ENCODE results near the gene MAD1L1. TPM values are rescaled to one million over a fixed set of nuclear protein-coding genes. Genes with fewer than 3 reads are reported as not detected.

MAD1L1 gene
- total RNA-seq, 4 donors from 2014 or later: 21.0 to 49.7 (median 29.8) TPM

DNA sequence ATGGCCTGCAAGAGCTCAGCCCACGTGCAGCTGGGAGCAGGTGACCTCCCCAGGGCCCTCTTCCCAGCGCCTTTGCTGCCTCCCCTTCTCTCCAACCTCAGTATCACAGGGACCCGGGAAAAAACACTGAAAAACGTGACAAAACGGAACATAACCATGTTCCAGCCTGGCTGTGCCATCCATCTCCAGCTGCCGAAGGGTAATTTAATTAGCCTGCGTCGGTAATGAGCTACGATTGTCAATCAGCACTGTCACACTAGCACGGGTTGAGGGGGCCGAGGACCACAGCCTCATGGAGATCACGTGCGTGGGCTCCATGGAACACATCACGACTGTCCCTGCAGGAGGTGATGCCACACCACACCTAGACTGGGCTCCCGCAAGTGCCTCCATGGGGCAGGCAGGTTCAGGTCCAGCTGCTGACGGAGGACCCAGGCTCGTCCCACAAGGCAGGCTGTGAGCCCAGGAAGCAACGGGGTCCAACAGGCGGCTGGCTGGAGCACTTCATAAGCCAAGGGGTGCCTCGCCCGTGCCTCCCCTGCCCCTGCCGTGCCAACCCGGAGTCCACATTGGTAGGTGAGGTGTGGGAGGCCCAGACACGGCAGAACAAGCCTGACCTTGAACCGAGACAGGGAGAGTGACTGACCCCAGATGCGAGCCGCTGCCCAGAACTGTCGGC lies 363.2 kb downstream of the MAD1L1 start:
- no peak for TF ChIP-seq CTCF (IDR thresholded peaks at IDR 0.05; ENCODE audit: low read depth)

GRCh38 chr7:1868516-1869165 lies 364.1 kb downstream of the MAD1L1 start:
- no peak for TF ChIP-seq CTCF (IDR thresholded peaks at IDR 0.05; ENCODE audit: low read depth)

DNA sequence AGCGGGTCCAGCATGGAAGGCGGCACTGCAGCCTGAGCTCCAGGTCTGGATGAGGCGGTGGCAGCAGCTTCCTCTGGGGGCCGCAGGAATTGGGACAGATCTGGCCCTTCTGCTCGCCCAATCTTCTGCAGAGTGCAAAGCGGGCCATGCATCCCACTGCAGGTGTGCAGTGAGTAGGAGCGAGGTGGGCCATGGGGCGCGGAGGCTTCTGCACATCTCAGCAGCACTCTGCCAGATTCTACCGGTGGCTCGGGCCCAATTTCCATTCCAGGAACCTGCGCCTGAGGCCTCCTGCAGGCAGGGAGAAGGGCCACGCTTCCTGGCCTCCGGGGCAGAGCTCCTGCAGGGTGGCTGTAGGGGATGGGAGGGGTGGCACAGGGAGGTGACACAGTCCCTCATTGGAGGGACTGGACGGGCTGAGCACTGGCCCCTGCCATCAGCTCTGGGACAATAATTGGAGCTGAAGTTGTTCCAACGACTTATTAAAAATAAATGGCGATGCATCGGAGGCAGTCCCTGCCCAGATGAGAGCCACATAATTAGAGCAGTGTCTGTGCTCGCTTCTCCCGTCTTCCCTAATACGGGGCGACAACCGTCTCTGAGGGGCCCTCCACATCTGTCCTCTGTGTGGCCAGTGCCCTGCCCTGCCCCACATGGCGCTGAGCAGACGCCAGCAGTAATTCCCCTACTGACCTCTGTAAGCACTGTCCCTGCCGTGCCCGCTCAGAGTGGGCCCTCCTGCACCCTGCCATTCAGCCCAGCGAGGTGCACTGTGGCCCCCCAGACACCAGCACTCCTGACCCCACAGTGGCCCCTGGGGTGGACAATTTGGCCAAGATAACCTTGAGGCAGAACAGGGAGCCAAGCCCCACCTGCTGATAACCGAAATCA lies 365.1 kb downstream of the MAD1L1 start:
- TF ChIP-seq CTCF (IDR thresholded peaks at IDR 0.05; ENCODE audit: low read depth): no peak

- no peak for TF ChIP-seq CTCF (IDR thresholded peaks at IDR 0.05; ENCODE audit: low read depth)
These were observed 366.1 kb downstream of the MAD1L1 start for GRCh38 chr7:1866601-1867000.

- TF ChIP-seq CTCF (IDR thresholded peaks at IDR 0.05; ENCODE audit: low read depth): no peak
These were observed 367.0 kb downstream of the MAD1L1 start for GRCh38 chr7:1865571-1866255.

DNA sequence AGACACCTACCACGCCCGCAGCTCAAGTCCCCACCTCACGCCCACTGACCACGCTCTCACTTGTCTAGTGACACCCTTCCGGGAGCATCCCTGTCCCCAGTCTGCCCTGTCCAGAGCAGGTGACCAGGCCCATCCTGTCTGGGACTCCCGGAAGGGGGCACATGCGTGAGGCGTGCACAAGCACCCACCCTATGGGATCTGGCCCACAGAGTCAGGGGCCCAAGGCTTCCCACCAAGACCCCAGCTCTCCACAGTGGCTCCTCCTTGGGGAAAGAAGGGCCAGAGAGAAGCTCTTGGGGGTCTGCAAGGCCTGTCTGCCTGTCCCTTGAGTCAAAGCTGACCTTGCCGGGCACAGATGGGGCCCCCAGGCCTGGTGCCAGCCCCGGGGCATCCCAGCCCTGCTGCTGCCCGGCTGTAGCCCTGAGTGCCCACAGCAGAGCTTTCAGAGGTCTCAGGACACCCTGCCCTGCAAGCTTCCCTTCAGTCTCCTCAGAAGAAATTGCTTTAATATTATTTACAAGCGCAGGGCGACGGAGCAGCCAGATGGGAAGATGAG lies 367.7 kb downstream of the MAD1L1 start:
- TF ChIP-seq CTCF (IDR thresholded peaks at IDR 0.05; ENCODE audit: low read depth): no peak
